K562 (cell line): ENCODE measurements around the gene TCIRG1. TPM values are rescaled to one million over a fixed set of nuclear protein-coding genes. Genes with fewer than 3 reads are reported as not detected.

ENCODE experiments used
- ATAC-seq: fragments of 200-7000 bp; cut with Tn5 transposase; 3 replicates; pipeline ENCODE4 v1.9.1; 2020; ENCODE audit warnings: moderate library complexity
- BruUV-seq: library from RNA; stranded (reverse); fragments of 400-500 nt; replicated peaks from 2 replicates; lab custom pipeline; 2021; lab: Mats Ljungman, UMichigan
- CTCF ChIA-PET: fragments of 300-600 bp; formaldehyde crosslinking; extraction: SDS; loops from one replicate; lab custom pipeline; 2021; ENCODE audit warnings: low intra/inter-chr PET ratio; lab: Yijun Ruan, JAX
- POLR2A ChIA-PET: fragments of 300-600, 350-650 bp; sonication (Branson Sonifier 250); formaldehyde crosslinking; extraction: SDS; loops from one replicate; lab custom pipeline; 2021; ENCODE audit warnings: antibody characterized with exemption, inconsistent platforms; lab: Yijun Ruan, JAX
- DNase-seq, 4 experiments: peaks; one replicate each; pipeline versions ENCODE4 v3.0.0 to v3.0.0-alpha.2; 2011 to 2018; ENCODE audit warnings: low spot score in 3 of 4, mixed read lengths in 3 of 4; ENCODE audit errors: extremely low read depth in 1 of 4
- FAIRE-seq: peaks from 2 replicates; lab custom pipeline; 2011; peaks lifted over from hg19 to GRCh38; lab: Jason Lieb, UNC
- H2AFZ ChIP-seq: 2 replicates; pipeline ENCODE4 v1.6.0; 2011; ENCODE audit warnings: low read depth, low read length, control low read depth, inconsistent platforms
- H3K27ac ChIP-seq: fragments of 200-600 bp; 3 replicates; pipeline ENCODE4 v1.8.0; 2011; ENCODE audit warnings: low read depth, mild to moderate bottlenecking, control low read depth, inconsistent platforms, low read length, moderate library complexity, mixed read lengths; ENCODE audit errors: extremely low read depth
- H3K27me3 ChIP-seq, 2 experiments: fragments of 300-600 bp in 1 of 2; 2 replicates in 1 of 2; 3 replicates in 1 of 2; pipeline versions ENCODE4 v1.6.0 to v1.8.0; 2011; ENCODE audit warnings: inconsistent platforms in 2 of 2, low read length in 2 of 2, mild to moderate bottlenecking in 1 of 2, mixed read lengths in 1 of 2, moderate library complexity in 1 of 2; ENCODE audit not compliant: control insufficient read depth in 2 of 2, insufficient read depth in 2 of 2
- H3K36me3 ChIP-seq: fragments of 300-600 bp; 3 replicates; pipeline ENCODE4 v1.8.0; 2011; ENCODE audit warnings: mild to moderate bottlenecking, low read length, inconsistent platforms; ENCODE audit not compliant: control insufficient read depth, insufficient read depth
- H3K4me1 ChIP-seq, 2 experiments: fragments of 200-600 bp in 1 of 2; replicated peaks in 1 of 2; 2 replicates in 1 of 2; 3 replicates in 1 of 2; pipeline versions ENCODE4 v1.5.1 to v1.8.0; 2011; ENCODE audit warnings: inconsistent platforms in 2 of 2, low read length in 2 of 2, mild to moderate bottlenecking in 1 of 2, mixed read lengths in 1 of 2, moderate library complexity in 1 of 2; ENCODE audit not compliant: control insufficient read depth in 2 of 2, insufficient read depth in 2 of 2
- H3K4me2 ChIP-seq: 2 replicates; pipeline ENCODE4 v1.6.1; 2011; ENCODE audit warnings: low read length, control low read depth, inconsistent platforms, mixed read lengths; ENCODE audit not compliant: insufficient read depth
- H3K4me3 ChIP-seq: fragments of 200-600 bp; sonication (generic), shearing (Covaris generic); 2 replicates; pipeline ENCODE4 v1.5.1; 2016; ENCODE audit warnings: control low read depth, inconsistent platforms
- H3K79me2 ChIP-seq: fragments of 200-600 bp; 3 replicates; pipeline ENCODE4 v1.8.0; 2011; ENCODE audit warnings: low read length, inconsistent platforms; ENCODE audit not compliant: control insufficient read depth, insufficient read depth
- H3K9ac ChIP-seq, 2 experiments: 2 replicates each; pipeline versions ENCODE4 v1.6.0 to v1.6.1; 2011; ENCODE audit warnings: low read depth in 2 of 2, low read length in 2 of 2, control low read depth in 1 of 2, inconsistent platforms in 1 of 2, mild to moderate bottlenecking in 1 of 2, mixed read lengths in 1 of 2; ENCODE audit not compliant: insufficient read depth in 1 of 2
- H3K9me1 ChIP-seq: one replicate; pipeline ENCODE4 v1.6.0; 2011; ENCODE audit warnings: inconsistent platforms, mild to moderate bottlenecking, low read length, moderate library complexity; ENCODE audit not compliant: control insufficient read depth, insufficient read depth
- H3K9me3 ChIP-seq: replicated peaks from 2 replicates; pipeline ENCODE4 v1.5.1; 2011; ENCODE audit warnings: low read depth, low read length, inconsistent platforms; ENCODE audit not compliant: control insufficient read depth, insufficient read depth
- H4K20me1 ChIP-seq: replicated peaks from 2 replicates; pipeline ENCODE4 v1.6.1; 2011; ENCODE audit warnings: low read length, inconsistent platforms, mixed read lengths; ENCODE audit not compliant: control insufficient read depth, insufficient read depth
- MECOM ChIP-seq: fragments of 250-450 bp; sonication (Bioruptor Pico); IDR thresholded peaks from 2 replicates; pipeline ENCODE4 v1.8.0; 2022; ENCODE audit warnings: inconsistent platforms
- ZNF124 ChIP-seq: sonication (generic); formaldehyde crosslinking; IDR thresholded peaks from 2 replicates; pipeline ENCODE4 v1.8.1; 2022; ENCODE audit warnings: missing genetic modification reagents
- WGBS: fragments of 100-300 bp; shearing (Covaris generic); methylation state at CpG from one replicate; pipeline ENCODE4 v1.1.6; 2016; ENCODE audit warnings: low coverage, mixed read lengths; ENCODE audit not compliant: insufficient coverage; ENCODE audit errors: missing lambda C conversion rate; 5-methylcytosine and 5-hydroxymethylcytosine counted together
- in situ Hi-C: fragments of 300-500 bp; cut with MboI; formaldehyde crosslinking; loops from 4 replicates; pipeline ENCODE4 v1.15.0; 2018; ENCODE audit warnings: inconsistent platforms, mixed read lengths
- intact Hi-C: fragments of 100-400 bp; cut with micrococcal nuclease; formaldehyde crosslinking; loops from 2 replicates; pipeline ENCODE4 v1.14.2; 2022
- polyA plus RNA-seq, 8 experiments: library from polyadenylated mRNA; depleted of rRNA in 4 of 8; stranded (reverse) in 5 of 8; unstranded in 3 of 8; fragments of >200 nt; fragmentation: Nextera tagmentation in 2 of 8; fragmentation: Illumina TruSeq in 1 of 8; extraction: Ambion mirVana in 2 of 8; extraction: Trizol in 1 of 8; gene quantifications; 2 replicates each; pipeline versions ENCODE4 v1.2.1 to v1.2.3, GENCODE V29; 2011 to 2014; ENCODE audit warnings: inconsistent platforms in 1 of 8, missing spikeins in 1 of 8
- total RNA-seq, 7 experiments: library from RNA; depleted of rRNA in 6 of 7; stranded (reverse); fragments of >200 nt in 6 of 7; fragmentation: Illumina TruSeq in 2 of 7; extraction: Trizol in 2 of 7; gene quantifications; 2 replicates each; pipeline versions ENCODE4 v1.2.1 to v1.2.3, GENCODE V29; 2011 to 2021; ENCODE audit warnings: low replicate concordance in 1 of 7

Gene TCIRG1
- total and polyA plus RNA-seq, 9 of the 15 experiments (the other 6 are each of a cell fraction or from before 2014, with no cell fraction given): 0.49 to 143 (median 24.4) TPM

DNA sequence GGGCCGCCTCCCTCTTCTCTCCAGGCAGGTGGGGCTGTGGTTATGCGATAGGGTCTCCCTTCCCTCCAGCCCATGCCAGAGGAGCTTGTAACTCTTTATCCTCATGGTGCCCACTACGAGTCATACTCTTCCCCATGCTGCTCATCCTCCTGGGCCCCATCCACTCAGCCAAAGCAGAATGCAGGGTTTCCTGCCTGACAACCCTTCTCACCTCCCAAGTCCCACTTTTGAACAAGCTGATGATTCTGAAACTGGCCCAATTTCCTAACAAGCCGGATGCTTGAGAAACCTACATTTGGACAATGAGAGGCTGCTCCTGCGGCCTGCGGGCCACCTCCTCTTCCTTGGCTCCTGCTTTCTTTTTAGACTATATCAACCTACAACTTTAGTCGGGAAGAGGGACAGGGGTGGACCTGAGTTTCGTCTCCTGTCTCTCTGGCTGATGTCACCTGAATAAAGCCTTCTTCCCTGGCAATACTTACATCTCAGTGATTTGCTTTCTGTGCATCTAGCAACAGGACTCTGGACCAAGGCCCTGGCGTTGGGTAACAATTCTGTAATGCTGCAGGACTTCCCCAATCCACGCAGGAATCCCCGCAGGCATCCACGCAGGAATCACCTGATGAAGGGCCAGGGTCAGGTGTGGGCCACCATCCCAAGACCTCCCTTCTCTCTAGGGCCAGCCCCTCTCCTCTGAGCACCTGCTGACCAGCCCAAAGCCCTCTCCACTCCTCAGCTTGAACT is 9.9 kb upstream of the TCIRG1 start:
- Histone ChIP-seq H3K4me3 (peak overlapping the region; percentile 71; the same call in 1 of the 2 replicates), H3K9me1 (no peaks in the 10 kb centered on the region), H3K4me1 (peaks cover 14 to 57% of the 10 kb centered on the region in 2 experiments; a peak in 4 of 5 replicates), H3K27ac (no peak overlapping the region), H3K36me3 (peaks cover 22% of the 10 kb centered on the region; the same call in 2 of the 3 replicates), H3K79me2 (peaks cover 25% of the 10 kb centered on the region), H2AFZ (no peak overlapping the region), H3K9me3 (no peaks in the 10 kb centered on the region), H3K9ac (peak overlapping the region in 1 of 2 experiments; percentile 91; a peak in 2 of 4 replicates), H3K27me3 (no peaks in the 10 kb centered on the region), H3K4me2 (peak overlapping the region; percentile 71), H4K20me1 (peaks cover 4% of the 10 kb centered on the region; the same call in 1 of the 2 replicates)
- POLR2A ChIA-PET: interaction anchor here (0.6 to 1.6 kb wide), 3 partner anchors 9 to 37 kb away, joined by 3 read pairs; partner anchors contain the start of genes ALDH3B1 and TCIRG1
- no peak for FAIRE-seq
- CTCF ChIA-PET: no interaction called here
- BruUV-seq: no TSS peak
- DNase-seq: no peak
- no peak for ATAC-seq
- in situ Hi-C loops (no loop called here), intact Hi-C loops (no loop called here)
- WGBS: 84% methylated on average over 11 of the region's 12 CpGs
- TF ChIP-seq ZNF124 (CRISPR knock-in tag): 0 out of 2 replicates have a peak, but pooled peaks have one; percentile 31
- TF ChIP-seq MECOM (CRISPR knock-in tag): no peak
